GM10847 (cell line): Measurements from ENCODE around the gene EXTL2.

Experiments
- POLR2A ChIP-seq: IDR thresholded peaks from 2 replicates; pipeline ENCODE4 v1.6.1; 2011; ENCODE audit not compliant: insufficient read length; ENCODE audit errors: extremely low read depth

Gene EXTL2

GRCh38 chr1:100912019-100912418 lies 17.4 kb upstream of the EXTL2 start:
- TF ChIP-seq POLR2A = no peak

GRCh38 chr1:100909018-100909417 lies 14.4 kb upstream of the EXTL2 start:
- no peak for TF ChIP-seq POLR2A

- no peak for TF ChIP-seq POLR2A
Observed at GRCh38 chr1:100907887-100908286, 13.2 kb upstream of the EXTL2 start.

- no peak for TF ChIP-seq POLR2A
Observed at GRCh38 chr1:100905181-100905580, 10.5 kb upstream of the EXTL2 start.

GRCh38 chr1:100904528-100904927 lies 9.9 kb upstream of the EXTL2 start:
- TF ChIP-seq POLR2A = no peak

GRCh38 chr1:100903777-100904176 lies 9.1 kb upstream of the EXTL2 start:
- no peak for TF ChIP-seq POLR2A

- no peak for TF ChIP-seq POLR2A
Observed at GRCh38 chr1:100902365-100902764, 7.7 kb upstream of the EXTL2 start.

- peak; percentile 16 for TF ChIP-seq POLR2A
Observed at GRCh38 chr1:100896481-100896982, 1.9 kb upstream of the EXTL2 start.

- peak; percentile 71 for TF ChIP-seq POLR2A
Observed at GRCh38 chr1:100895540-100896480, 1.2 kb upstream of the EXTL2 start, which contains the start of gene SLC30A7. TSS of gene SLC30A7 (plus strand) at chr1:100896090. CDS start at chr1:100896263, 173 bp downstream.

GRCh38 chr1:100893718-100894117 lies 924 bp downstream of the EXTL2 start:
- TF ChIP-seq POLR2A = no peak

- TF ChIP-seq POLR2A = no peak
Observed at GRCh38 chr1:100892554-100892953, 2.1 kb downstream of the EXTL2 start.

- no peak for TF ChIP-seq POLR2A
Observed at GRCh38 chr1:100891380-100891779, 3.3 kb downstream of the EXTL2 start.

- no peak for TF ChIP-seq POLR2A
Observed at GRCh38 chr1:100883963-100884362, 10.7 kb downstream of the EXTL2 start.

- no peak for TF ChIP-seq POLR2A
Observed at GRCh38 chr1:100882698-100883097, 11.9 kb downstream of the EXTL2 start.

GRCh38 chr1:100881687-100882086 lies 13.0 kb downstream of the EXTL2 start:
- no peak for TF ChIP-seq POLR2A

GRCh38 chr1:100879422-100879821 lies 15.2 kb downstream of the EXTL2 start:
- no peak for TF ChIP-seq POLR2A
